DLD1 (cell line): Measurements from ENCODE around the gene SEC23B.
"Not testable (repeated sequence)": the region's sequence is repeated elsewhere in the genome, so short reads cannot be mapped to it uniquely, and the experiment has no call there.

ENCODE experiments used
- in situ Hi-C: cut with HindIII; loops from 2 replicates; pipeline ENCODE4 v1.10.0; 2017; ENCODE audit warnings: low sequenced_read_pairs

SEC23B gene

DNA sequence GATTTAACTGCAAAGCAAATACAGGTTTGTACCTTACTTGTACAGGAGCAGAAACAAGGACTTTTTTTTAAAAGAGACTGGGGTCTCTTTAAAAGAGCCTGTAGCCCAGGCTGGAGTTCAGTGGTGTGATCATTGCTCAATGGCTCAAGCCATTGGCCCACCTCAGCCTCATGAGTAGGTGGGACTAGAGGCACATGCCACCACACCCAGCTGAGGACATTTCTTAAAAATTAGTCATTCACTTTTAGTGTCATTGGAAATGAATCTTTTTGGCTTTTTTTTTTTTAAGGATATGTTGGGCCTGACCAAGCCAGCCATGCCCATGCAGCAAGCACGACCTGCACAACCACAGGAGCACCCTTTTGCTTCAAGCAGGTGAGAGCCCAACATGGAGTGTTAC, 16.9 kb downstream of the SEC23B start:
- in situ Hi-C loops, result no loop called here

DNA sequence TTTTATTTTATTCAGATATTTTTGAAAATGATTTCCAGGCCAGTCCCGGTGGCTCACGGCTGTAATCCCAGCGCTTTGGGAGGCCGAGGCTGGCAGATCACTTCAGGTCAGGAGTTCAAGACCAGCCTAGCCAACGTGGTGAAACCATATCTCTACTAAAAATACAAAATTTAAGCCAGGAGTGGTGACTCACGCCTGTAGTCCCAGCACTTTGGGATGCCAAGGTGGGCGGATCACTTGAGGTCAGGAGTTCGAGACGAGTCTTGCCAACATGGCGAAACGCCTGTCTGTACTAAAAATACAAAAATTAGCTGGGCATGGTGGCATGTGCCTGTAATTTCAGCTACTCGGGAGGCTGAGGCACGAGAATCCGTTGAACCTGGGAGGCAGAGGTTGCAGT, 19.0 kb downstream of the SEC23B start:
- in situ Hi-C loops, result not testable (repeated sequence)

DNA sequence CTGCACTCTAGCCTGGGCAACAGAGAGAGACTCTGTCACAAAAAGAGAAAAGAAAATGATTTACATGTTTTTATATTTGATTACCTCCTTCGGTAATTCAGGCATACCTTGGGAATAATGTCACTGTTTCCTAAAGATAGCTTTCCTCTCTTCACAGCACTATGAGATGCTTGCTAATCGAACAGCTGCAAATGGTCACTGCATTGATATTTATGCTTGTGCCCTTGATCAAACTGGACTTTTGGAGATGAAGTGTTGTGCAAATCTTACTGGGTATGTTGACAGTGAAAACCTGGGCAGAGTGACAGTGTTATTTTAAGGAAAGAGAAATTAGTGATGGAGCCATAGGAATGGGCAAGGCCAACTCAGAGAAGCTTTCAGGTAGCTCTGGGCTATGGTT, 19.6 kb downstream of the SEC23B start:
- in situ Hi-C loops, result no loop called here

DNA sequence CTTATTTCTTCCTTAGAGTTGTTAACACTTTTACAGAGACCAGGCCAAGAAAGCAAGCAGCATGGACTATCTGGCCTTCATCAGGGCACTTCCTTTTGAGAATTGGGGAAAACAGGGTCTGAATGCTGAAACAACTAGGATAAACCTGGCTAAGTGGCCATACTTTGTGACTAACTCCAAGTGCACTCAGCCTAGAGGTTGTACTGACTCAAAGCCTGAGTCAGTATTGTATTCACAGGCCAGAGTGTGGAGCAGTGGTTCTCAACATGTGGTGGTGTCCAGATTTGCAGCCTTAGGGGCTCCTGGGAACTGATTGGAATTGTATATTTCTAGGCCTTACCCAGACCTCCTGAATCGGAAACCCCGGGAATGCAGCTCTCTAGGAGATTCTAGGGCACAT, 20.1 kb downstream of the SEC23B start:
- in situ Hi-C loops, result no loop called here

DNA sequence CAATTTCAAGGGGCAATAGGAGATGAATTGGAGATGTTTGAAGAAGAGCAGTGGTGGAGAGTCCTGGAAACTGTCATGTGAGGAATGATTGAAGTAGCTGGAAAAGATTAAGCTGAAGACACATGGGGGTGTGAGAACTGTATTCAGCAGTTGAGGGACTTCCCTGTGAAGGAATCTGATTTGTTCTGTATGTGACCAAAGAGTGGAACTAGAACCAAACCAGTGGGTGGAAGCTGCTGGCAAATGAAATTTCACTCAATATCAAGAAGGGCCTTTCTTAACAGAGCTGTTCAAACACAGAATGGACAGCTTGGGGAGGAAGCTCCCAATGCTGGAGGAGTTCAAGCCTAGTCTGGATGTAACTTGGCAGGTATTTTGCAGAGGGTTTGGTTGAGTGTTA, 21.3 kb downstream of the SEC23B start:
- in situ Hi-C loops, result no loop called here

DNA sequence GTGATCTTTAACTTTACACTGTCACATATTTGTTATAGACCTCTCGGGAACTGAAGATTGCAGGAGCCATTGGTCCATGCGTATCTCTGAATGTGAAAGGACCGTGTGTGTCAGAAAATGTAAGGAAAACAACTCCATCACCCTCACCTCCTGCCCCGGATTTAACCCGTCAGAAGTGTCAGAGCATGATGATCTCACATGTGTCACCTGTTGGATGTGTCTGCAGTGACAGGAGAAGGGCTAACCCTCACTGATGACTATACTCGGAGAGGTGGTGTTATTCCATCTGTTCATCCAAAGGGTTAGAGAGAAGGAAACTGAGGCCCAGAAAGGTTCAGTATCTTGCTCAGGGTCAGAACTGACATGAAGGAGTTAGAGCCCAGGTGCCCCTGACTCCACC, 24.9 kb downstream of the SEC23B start:
- in situ Hi-C loops, result no loop called here

DNA sequence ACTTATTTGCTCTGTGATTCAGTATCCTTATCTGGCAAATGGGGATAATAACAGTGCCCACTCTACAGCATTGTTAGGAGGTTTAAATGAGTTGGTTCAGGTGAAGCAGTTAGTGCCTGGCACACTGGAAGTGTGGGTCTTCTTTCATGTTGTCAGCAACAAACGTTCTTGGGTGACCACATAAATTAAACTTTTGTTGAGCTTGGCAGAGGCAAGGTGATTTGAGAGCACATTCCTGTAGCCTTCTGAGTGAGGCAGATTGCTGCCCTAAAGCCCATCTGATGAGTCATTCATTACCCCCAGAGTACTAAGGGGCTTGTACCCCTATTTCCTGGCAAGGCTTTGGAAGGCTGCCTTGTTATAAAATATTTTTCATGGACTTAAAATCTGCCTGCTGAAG, 25.8 kb downstream of the SEC23B start:
- in situ Hi-C loops, result no loop called here

DNA sequence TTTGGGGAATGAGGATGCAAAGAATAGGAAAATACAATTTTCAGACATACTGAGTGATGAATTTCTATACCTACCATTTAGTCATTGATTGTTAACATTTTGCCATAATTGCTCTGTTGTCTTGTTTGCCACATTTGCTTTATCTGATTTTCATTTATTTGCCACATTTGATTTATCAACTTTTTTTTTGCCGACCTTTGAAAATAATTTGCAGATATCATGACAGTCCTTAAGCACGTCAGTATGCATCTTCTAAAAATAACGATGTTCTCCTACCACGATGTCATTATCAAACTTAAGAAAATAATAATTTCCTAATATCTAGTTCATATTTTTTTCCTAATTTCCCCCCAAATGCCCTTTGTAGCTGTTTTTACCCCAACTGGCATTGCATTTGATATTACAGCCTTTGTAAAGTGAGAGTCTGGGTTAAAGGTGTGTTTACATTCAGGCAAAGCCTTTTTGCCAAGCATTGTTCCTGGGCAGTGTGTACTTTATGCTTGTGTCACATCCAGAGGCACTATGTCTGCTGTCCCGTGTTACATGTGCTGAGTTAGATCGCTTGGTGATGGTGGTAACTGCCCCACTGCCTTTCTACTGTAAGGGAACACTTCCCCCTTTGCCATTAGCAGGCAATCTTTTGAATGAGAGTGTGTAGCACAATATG, 26.4 kb downstream of the SEC23B start:
- in situ Hi-C loops, result no loop called here

DNA sequence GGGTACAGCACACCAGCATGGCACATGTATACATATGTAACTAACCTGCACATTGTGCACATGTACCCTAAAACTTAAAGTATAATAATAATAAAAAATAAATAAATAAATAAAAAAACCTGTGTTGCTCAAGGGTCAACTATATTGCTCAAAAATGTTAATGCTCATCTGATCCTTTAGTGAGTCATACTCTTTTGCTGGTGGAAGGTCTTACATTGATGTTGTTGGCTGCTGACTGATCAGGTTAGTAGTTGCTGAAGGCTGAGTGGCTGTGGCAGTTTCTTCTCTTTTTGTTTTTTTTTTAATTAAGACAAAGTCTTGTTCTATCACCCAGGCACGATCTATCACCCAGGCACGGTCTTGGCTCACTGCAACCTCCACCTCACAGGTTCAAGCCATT, 29.9 kb downstream of the SEC23B start:
- in situ Hi-C loops, result no loop called here

DNA sequence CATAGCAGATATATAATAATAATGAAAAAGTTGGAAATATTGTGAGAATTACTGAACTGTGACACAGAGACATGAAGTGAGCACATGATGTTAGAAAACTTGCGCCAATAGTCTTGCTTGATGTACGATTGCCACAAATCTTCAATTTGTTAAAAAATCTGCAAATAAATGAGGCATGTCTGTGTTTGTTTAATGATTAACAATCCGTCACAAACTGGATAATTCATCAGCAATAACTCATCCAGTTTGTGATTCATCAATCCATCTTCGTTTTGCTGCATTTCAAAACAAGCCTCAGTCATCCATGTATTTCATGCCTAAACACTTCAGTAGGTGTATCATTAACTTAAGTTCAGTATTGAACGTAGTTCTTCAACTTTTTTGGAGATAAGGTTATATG, 34.0 kb downstream of the SEC23B start:
- in situ Hi-C loops, result no loop called here

DNA sequence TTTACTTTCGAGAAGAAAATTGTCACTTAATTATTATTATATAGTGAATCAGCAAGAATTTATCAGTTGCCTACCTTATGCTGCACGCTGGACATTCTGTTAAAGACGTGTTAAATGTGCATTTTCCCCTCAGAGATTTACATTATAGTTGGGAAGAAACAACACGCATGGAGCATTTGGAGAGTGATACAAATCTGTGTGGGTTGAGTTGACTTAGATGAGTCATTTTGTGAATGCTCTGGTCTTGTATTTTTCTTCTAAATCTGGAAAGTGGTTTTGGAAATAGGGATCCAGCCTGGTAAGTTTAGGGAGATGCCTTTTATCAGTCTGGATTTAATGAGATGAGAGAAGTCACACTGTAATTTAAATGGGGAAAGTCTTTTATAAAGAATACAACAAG, 35.5 kb downstream of the SEC23B start:
- in situ Hi-C loops, result no loop called here

DNA sequence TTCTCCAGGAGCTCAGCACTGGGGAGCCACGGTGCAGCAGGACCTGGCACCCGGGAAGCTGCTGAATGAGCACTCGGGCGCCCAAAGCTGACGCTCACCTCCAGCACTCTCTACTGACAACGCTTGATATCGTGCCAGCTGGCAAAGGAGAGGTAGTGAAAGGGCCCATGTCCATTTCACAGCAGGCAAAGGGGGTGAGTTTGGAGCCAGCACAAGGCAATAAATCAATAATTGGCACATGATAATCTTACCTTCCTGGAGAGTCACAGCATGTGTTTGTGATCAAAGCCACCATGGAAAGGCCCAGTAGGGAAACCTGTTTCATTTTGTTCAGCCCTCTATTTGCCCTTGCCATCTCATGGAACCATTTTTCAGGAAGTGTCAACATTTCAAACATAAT, 36.2 kb downstream of the SEC23B start:
- in situ Hi-C loops, result no loop called here

DNA sequence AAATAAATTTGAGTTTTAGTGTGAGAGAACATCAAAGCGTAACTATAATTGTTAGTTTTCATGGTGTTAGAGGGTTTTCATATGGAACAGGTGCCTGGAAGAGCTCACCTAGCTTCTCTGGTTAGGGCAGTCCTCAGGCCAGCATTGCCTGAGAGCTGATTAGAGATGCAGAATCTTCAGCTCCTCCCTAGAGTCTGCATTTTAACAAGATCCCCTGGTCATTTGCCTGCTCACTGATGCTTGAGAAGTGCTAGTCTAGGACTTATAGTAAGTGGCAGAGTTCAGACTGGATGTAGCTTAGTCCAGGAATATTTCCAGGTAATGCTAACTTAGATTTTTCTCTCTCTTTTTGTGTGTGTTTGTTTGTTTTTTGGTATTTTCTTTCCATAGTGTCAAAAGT, 37.8 kb downstream of the SEC23B start:
- in situ Hi-C loops, result no loop called here

DNA sequence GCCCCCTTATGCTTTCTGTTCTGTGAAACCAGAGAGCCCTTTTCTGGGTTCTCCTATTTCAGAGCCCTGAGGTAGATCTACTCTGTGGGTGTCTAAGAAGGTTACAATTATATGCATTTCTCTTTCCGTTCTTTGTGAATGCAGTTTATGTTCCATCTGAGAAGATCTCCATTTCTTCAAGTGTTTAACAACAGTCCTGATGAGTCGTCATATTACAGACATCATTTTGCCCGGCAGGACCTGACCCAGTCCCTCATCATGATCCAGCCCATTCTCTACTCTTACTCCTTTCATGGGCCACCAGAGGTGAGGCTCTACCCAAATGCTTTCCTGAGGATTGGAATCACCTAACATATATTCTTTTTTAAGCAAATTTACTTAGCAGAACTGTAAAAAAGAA, 40.7 kb downstream of the SEC23B start:
- in situ Hi-C loops, result no loop called here

DNA sequence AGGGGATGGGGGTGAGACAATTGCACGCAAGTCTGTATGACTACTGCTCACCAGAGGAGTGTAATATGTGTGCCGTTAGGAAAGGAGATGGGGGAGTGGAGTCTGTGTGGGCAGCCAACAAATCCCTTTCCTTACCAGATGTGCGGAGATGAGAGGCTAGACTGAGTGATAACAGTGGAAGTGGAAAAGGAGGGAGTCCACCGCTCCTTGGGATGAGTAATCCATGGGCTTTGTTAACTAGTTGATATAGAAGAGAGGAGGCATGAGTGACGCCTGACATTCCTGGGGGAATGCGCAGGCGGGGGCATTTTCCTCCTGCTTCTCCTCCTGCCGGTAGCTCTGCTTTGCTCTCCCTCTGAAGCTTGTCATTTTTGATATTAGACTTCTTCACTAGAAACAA, 46.0 kb downstream of the SEC23B start:
- in situ Hi-C loops, result no loop called here

DNA sequence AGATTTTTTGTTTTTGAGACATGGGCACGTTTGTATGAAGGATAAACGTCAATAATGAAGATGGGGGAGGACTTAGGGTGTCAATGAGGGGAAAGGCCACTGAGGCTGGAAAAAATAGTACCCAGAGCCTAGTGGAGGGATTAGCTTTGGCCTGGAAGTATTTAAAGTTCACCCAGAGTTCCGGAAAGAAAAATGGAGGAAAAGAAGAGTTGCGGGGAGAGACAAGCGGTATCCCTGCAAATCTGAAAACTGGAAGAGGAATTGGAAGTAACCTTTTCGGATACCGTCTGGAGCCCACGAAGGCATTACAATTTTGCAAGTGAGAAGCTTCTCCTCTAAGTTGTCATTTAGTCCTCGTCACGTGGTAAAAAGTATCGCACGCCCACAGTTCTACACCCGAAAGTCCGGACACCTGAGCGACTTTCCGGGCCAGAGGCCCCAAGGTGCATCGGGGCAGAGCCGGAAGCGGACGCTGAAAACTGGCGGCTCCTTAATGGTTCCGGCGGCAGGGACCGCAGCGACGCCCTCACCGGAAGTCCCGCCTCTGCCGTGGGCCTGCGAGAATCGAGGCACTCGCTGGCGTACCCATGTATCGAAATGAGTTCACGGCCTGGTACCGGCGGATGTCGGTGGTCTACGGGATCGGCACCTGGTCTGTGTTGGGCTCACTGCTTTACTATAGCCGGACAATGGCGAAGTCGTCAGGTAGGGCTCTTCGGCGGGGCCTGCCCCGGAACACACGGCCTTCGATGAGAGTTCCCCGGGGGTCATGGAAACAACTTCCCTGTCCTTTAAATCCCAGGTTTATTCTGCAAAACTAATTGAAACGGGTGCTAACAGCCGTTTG, 59.4 kb downstream of the SEC23B start, which contains the start of gene SMIM26:
TSS of gene SMIM26 (plus strand) at position 541 of the 847 bp plus-strand sequence. CDS start at position 588, 47 bp downstream.
- in situ Hi-C loops, result no loop called here

DNA sequence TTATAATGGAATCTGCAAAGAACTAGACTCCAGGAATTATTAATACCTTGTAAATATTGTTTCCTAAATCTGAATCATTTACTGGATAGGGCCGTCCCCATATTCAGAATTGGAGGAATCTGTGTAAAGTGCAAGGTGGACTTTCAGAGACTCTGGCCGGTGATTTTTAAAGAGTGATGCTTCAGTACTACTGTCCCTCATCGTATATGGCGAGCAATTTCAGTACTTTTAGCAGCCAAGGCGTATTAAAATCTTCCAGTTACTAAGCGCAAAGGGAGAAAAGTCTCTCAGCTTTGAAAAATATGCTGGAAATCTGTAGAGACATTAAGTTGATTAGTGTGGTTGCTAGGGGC, 60.0 kb downstream of the SEC23B start:
- in situ Hi-C loops, result no loop called here

DNA sequence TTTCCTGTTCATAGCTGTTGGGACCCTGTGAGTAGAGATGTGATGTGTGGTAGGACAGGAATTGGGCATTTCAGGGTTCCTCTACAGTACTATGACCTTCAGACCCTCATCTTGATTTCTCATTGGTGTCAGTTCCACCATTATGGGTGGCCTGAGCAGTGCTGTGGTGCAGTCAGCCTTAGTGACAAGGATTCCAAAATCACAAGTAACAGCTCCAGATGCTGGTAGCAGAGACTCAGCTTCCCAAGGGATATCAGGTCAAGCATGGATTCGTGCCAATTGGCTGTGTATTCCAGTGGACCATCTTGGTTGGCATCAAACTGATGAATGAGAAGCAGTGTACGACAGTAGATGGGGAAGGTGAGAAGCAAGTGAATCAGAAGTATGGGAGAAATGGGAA, 63.3 kb downstream of the SEC23B start:
- in situ Hi-C loops, result no loop called here

DNA sequence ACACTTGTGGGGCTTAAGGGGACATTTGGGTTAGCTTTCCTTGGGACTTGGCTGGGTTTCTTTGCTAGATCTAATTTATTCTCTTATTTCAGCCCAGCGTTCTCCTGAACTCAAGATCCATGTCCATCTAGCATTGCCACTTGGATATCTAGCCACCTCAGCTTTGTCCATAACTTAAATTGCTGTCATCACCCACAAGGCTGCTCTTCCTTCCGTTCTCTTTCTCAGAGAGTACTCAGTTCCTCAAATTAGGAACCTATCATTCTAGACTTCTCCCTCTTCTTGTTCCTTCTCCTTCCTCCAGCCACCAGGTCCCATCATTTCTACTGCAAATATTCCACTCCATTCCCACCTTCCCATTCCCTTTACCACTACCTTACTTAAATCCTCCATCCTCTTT, 63.8 kb downstream of the SEC23B start:
- in situ Hi-C loops, result no loop called here

DNA sequence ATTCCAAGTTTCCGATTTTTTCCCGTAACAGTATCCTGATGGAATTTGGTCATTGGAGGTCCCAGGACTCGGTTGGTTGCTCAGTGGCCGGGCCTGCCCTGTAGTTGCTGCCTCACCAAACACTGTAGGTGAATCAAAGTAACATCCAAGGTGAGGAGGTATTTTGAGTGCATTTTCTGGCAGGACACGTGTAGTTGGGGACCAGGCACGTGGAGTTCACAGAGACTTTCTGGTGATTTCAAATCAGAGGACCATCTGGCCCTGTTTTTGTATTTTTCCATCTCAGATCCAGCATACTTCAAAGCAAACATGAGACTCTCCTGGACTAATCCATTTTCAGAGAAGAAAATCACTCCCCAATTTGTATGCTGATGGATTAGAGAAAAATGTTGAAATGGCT, 70.2 kb downstream of the SEC23B start:
- in situ Hi-C loops, result no loop called here

DNA sequence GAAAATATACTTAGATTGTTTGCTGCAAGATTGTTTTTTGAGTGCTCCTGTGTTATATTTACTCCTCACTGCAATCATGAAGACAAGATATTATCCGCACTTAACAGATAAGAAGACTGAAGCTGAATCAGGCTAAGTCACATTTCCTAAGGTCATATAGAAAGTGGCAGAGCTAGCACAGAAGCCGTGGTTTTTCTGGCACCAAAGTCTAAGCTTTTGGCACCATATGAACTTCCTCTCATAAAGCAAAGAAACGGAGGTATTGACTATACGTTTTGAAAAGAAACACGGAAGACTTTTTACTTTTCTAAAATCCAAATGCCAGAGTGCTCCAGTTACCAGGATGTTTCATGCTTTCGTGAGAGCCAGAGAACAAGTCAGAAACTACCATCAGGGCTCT, 70.8 kb downstream of the SEC23B start:
- in situ Hi-C loops, result no loop called here

DNA sequence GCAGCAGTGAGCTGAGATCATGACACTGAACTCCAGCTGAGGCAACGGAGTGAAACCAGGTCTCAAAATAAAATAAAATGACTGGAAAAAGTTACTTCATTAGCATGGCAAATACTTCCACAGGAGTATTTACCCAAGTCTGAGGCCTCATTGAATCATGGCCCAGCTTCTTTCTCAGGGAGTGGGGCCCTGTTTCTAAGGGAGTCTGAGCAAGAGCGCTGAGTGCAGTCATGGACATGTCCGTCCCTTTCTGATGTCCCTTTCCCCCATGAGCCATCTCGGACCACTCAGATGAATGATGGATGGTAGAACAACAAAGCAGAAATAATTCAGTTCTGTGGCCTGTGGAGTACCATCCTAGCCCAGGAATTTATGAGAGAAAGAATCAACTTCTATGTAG, 72.3 kb downstream of the SEC23B start:
- in situ Hi-C loops, result no loop called here

DNA sequence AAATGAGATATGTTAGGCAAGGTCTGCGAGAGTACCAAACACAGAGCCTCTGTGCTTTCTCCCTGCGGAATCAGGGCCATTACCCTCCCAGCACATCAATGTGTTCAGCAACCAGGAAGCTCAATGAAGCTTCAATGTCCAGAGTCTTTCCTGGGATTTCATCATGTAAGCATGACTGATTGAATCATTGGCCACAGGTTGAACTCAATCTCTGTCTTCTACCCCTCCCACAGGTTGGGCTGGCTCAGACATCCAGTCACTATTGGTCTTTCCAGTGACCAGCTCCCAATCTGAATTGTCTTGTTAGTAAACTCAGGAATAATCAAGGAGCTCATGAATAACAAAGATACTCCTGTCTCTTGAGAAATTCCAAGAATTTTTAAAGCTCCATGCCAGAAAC, 77.4 kb downstream of the SEC23B start:
- in situ Hi-C loops, result no loop called here
